NCI-H1092 treated with DMSO at 0.1 percent for 48 hours (cell line): ENCODE data around the gene PLIN4.

ENCODE experiments used
- DNase-seq: peaks from one replicate; lab custom pipeline; 2025; lab: John Stamatoyannopoulos, UW

The PLIN4 gene

DNA sequence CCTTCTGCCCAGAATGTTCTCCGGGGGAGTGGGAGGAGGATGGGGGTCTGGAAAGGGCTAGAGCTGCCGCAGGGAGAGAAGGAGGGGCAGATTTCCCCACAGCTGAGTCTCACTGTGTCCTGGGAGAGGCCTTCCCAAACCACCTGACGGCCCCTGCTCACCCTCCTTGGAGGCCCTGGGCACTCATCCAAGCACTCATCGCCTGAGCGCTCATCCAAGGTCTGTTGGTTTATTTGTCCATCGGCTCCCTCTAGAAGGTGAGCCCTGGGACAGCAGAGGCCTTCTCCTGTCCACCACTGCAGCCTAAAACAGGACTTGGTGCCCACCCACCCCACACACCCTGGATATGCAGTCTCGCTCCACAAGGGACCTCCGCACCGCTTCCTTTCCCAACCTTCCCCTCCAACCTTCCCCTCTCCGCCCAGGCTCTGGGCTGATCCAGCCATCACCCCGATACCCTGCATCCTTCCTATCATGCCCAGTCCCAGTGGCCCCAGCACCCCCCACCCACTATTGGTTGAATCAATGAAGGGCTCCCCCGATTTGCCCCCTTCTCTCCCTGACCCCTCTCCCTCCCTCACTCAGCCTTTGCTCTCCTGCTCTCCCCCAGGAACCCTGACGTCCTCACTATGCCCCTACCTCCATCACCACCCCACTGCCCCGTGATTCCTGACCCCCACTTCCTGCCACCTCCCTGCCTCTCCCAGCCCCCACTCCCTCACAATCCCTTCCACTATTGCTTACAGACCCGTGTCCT is 62.4 kb downstream of the PLIN4 start:
- DNase-seq, result peak; percentile 67

DNA sequence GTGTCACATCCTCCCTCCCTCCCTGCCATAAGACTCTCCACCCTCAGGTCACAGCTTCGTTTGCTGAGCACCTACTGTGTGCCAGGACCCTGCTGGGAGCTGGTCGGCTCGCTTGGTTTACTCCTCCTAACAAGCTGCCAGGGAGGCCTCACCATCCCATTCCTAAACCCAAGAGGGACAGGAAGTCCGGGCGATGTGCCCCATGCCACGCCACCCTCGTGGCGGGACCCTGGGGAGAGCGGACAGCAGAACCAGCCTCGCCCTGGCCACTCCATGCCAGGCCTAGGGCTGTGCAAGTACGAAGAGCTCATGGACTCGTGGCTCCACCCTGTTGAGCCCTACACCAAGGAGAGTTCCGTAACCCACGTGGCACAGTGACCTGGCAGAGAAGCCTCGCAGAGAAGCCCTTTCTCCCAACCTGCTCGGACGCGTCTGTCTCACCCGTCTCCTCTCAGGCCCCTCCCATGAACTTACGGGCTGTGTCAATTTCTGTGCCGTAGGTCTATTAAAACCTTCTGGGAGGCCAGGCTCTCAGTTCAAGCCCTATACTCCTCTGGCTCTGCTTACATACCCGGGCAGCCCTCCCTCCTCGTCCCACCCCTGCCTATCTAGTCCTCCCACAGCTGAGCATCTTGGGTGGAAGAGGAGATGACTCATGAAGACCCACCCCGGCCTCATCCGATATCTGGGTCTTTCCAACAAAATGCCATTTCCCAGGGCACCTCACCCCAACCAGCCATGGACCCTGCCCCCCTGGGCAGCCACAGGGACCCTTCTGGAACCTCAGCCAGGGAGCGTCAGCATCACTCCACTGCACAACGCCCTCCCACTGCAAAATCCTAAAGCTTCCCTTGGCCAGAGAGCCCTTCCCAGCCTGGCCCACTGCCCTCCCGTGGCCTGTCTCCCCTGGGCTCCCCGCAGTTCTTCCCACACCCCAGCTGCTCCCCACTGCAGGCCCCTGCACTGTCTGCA is 63.3 kb downstream of the PLIN4 start:
- no peak for DNase-seq

DNA sequence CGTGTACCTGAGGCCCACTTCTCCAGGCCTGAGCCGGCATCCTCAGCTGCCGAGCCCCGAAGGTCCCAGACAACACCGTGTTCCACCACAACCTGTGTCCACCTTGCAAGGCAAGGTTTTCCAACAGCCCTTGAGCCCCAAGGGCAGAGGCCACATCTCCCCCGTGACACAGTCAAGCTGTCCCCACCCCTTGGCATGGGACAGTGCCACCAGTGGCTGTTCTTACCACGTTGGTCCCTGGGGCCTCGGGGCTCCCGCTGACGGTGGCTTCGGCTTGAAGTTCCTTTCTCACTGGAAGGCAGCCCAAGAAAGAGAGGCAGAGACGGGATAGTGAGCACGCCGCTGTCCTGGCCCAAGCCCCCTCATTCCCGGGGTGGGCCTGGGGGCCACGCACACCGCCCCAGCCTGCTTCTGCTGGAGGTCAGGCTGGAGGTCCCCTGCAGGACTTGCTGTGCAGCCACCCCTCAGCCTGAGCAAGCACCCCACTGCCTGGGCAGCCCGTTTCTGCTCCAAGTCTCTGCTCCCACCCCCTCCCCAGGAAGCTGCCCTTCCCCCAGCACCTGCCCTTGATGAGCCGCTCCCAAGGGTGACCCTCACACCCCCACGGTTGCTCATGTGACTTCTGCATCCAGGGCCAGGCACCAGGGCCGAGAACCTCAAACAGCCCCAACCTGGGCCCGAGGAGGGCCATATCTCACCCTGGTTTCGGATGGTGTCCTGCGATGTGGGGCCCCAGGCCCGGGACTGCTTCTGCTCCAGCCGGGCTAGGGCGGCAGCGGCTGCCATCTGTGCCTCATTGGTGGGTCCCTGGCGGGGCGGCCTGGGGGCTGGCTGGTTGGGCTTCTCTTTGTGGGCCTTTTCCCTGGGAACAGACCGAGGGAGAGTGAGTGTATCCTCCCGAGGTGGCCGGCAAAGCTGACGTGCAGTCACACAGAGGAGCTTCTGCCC is 64.8 kb downstream of the PLIN4 start:
- DNase-seq, result no peak

DNA sequence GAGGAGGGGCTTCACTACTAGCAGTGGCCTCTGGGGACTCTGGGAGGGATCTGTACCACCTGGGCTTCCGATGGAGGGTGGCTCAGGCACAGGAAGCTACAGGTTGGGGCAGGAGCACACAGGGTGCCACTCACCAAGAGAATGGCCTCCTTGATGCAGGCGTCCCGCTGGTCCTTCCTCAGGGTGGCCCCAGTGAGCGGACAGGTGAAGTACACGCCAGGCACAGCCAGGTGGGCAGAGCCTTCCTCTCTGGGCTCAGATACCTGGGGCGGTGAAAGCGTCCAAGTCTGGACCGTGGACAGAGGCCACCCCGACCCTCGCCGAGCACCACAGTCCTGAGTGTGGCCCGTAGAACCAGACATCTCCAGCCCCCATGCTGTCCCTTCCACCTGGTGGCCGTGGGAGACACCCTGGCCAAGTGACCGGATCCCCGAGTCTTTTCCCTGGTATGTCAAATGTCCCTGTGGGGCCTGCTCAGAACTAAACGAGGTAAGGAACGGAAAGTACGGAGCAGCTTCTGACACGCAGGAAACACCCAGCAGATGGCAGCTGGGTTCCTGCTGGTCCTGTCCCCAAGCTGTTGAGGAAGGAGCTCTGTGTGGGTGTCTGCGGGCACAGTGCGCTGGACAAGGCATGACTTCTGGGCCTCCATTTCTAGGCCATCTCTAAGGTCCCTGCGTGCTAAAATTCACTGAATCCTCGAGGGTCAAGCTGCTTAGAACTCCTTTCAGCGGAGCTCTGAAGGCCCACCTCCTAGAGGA is 65.9 kb downstream of the PLIN4 start:
- no peak for DNase-seq
